GM21825 (cell line): Measurements from ENCODE around the gene ST8SIA1.

Experiments
- ATAC-seq: cut with Tn5 transposase; IDR thresholded peaks from one replicate; pipeline ENCODE4 v1.9.1; 2021; ENCODE audit warnings: mild to moderate bottlenecking, moderate library complexity; ENCODE audit not compliant: unreplicated experiment

ST8SIA1 gene

GRCh38 chr12:22285846-22286245 lies 48.7 kb downstream of the ST8SIA1 start:
- no peak for ATAC-seq

- ATAC-seq = no peak
These were observed 49.6 kb downstream of the ST8SIA1 start for GRCh38 chr12:22284871-22285270.

GRCh38 chr12:22283508-22283907 lies 51.0 kb downstream of the ST8SIA1 start:
- no peak for ATAC-seq

GRCh38 chr12:22283006-22283506 lies 51.5 kb downstream of the ST8SIA1 start:
- ATAC-seq = no peak

- ATAC-seq = no peak
These were observed 52.2 kb downstream of the ST8SIA1 start for GRCh38 chr12:22282283-22282682.

- ATAC-seq = no peak
These were observed 57.6 kb downstream of the ST8SIA1 start for GRCh38 chr12:22276867-22277266.

- ATAC-seq = no peak
These were observed 58.2 kb downstream of the ST8SIA1 start for GRCh38 chr12:22276313-22276712.

GRCh38 chr12:22275843-22276242 lies 58.7 kb downstream of the ST8SIA1 start:
- ATAC-seq = no peak

GRCh38 chr12:22272335-22273151 lies 62.0 kb downstream of the ST8SIA1 start:
- ATAC-seq = no peak

- ATAC-seq = no peak
These were observed 63.5 kb downstream of the ST8SIA1 start for GRCh38 chr12:22271023-22271422.

- ATAC-seq = no peak
These were observed 65.5 kb downstream of the ST8SIA1 start for GRCh38 chr12:22268973-22269372.

GRCh38 chr12:22268406-22268805 lies 66.1 kb downstream of the ST8SIA1 start:
- no peak for ATAC-seq

GRCh38 chr12:22266101-22266500 lies 68.4 kb downstream of the ST8SIA1 start:
- ATAC-seq = no peak

- ATAC-seq = no peak
These were observed 70.1 kb downstream of the ST8SIA1 start for GRCh38 chr12:22264380-22264779.

- no peak for ATAC-seq
These were observed 72.2 kb downstream of the ST8SIA1 start for GRCh38 chr12:22262309-22262708.

- no peak for ATAC-seq
These were observed 77.4 kb downstream of the ST8SIA1 start for GRCh38 chr12:22257100-22257499.

- ATAC-seq = no peak
These were observed 77.9 kb downstream of the ST8SIA1 start for GRCh38 chr12:22256605-22257004.

GRCh38 chr12:22256041-22256441 lies 78.5 kb downstream of the ST8SIA1 start:
- ATAC-seq = no peak

- ATAC-seq = no peak
These were observed 79.4 kb downstream of the ST8SIA1 start for GRCh38 chr12:22255097-22255496.

GRCh38 chr12:22254478-22254877 lies 80.0 kb downstream of the ST8SIA1 start:
- ATAC-seq = no peak

- ATAC-seq = no peak
These were observed 82.5 kb downstream of the ST8SIA1 start for GRCh38 chr12:22252057-22252456.

- ATAC-seq = no peak
These were observed 83.7 kb downstream of the ST8SIA1 start for GRCh38 chr12:22250762-22251161.
